ENCODE measurements around the gene SLC12A2.

- TF ChIP-seq EZH2 (IDR thresholded peaks at IDR 0.05; ENCODE audit: borderline replicate concordance, low read length) (no peak), CTCF (IDR thresholded peaks at IDR 0.05; ENCODE audit: low read length) (no peak)
Measured at GRCh38 chr5:128236334-128236733, 152.8 kb downstream of the SLC12A2 start.

Data from OCI-LY1 (cell line).